ENCODE measurements around the gene TBX15.

Gene TBX15

GRCh38 chr1:118914379-118915161, 73.6 kb downstream of the TBX15 start:
- DNase-seq (ENCODE audit: low read depth) = no peak
- TF ChIP-seq, protein P1, sequence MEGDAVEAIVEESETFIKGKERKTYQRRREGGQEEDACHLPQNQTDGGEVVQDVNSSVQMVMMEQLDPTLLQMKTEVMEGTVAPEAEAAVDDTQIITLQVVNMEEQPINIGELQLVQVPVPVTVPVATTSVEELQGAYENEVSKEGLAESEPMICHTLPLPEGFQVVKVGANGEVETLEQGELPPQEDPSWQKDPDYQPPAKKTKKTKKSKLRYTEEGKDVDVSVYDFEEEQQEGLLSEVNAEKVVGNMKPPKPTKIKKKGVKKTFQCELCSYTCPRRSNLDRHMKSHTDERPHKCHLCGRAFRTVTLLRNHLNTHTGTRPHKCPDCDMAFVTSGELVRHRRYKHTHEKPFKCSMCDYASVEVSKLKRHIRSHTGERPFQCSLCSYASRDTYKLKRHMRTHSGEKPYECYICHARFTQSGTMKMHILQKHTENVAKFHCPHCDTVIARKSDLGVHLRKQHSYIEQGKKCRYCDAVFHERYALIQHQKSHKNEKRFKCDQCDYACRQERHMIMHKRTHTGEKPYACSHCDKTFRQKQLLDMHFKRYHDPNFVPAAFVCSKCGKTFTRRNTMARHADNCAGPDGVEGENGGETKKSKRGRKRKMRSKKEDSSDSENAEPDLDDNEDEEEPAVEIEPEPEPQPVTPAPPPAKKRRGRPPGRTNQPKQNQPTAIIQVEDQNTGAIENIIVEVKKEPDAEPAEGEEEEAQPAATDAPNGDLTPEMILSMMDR (IDR thresholded peaks at IDR 0.05; ENCODE audit: low read depth, low read length, missing control alignments) = no peak
- H3K4me3 ChIP-seq (ENCODE audit: low read depth, low read length) = no peak overlapping the region

GRCh38 chr1:118913818-118914217, 74.3 kb downstream of the TBX15 start:
- no peak overlapping the region for H3K4me3 ChIP-seq (ENCODE audit: low read depth, low read length)
- no peak for DNase-seq (ENCODE audit: low read depth)
- TF ChIP-seq, protein P1 (IDR thresholded peaks at IDR 0.05; ENCODE audit: low read depth, low read length, missing control alignments) = no peak

GRCh38 chr1:118912574-118912973, 75.6 kb downstream of the TBX15 start:
- no peak for DNase-seq (ENCODE audit: low read depth)
- no peak overlapping the region for H3K4me3 ChIP-seq (ENCODE audit: low read depth, low read length)
- TF ChIP-seq, protein P1 (IDR thresholded peaks at IDR 0.05; ENCODE audit: low read depth, low read length, missing control alignments) = no peak

GRCh38 chr1:118911571-118911970, 76.6 kb downstream of the TBX15 start:
- no peak for DNase-seq (ENCODE audit: low read depth)
- TF ChIP-seq, protein P1 (IDR thresholded peaks at IDR 0.05; ENCODE audit: low read depth, low read length, missing control alignments) = no peak
- no peak overlapping the region for H3K4me3 ChIP-seq (ENCODE audit: low read depth, low read length)

- DNase-seq (ENCODE audit: low read depth) = no peak
- TF ChIP-seq, protein P1 (IDR thresholded peaks at IDR 0.05; ENCODE audit: low read depth, low read length, missing control alignments) = no peak
- no peak overlapping the region for H3K4me3 ChIP-seq (ENCODE audit: low read depth, low read length)
These were observed 80.7 kb downstream of the TBX15 start for GRCh38 chr1:118907466-118907865.

GRCh38 chr1:118905671-118906070, 82.5 kb downstream of the TBX15 start:
- H3K4me3 ChIP-seq (ENCODE audit: low read depth, low read length) = no peak overlapping the region
- TF ChIP-seq, protein P1 (IDR thresholded peaks at IDR 0.05; ENCODE audit: low read depth, low read length, missing control alignments) = no peak
- DNase-seq (ENCODE audit: low read depth) = no peak

DNA sequence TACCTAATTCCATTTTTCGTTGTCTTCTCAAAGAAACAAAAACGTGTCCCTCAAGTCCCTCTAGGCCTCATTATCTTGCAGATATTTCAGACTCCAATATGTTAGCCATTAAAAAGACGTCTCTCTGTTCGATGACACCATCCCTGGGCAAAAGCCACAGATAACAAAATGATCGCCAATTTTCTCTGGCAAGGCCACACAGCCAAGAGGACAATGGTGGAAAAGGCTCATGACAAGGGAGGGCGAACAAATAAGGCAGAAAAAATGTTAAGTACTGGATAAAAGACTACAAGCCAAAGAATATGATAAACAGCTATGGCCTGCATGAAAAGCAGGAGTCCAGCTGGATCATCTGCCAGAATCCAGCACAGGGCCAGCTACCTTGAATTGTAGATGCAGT, 82.9 kb downstream of the TBX15 start:
- TF ChIP-seq, protein P1 (IDR thresholded peaks at IDR 0.05; ENCODE audit: low read depth, low read length, missing control alignments) = no peak
- DNase-seq (ENCODE audit: low read depth) = no peak
- no peak overlapping the region for H3K4me3 ChIP-seq (ENCODE audit: low read depth, low read length)
